Pancreas (tissue), 10 donors: Measurements from ENCODE around the gene IFITM10. TPM values are rescaled to one million over a fixed set of nuclear protein-coding genes. Genes with fewer than 3 reads are reported as not detected.
"Not testable (repeated sequence)": the region's sequence is repeated elsewhere in the genome, so short reads cannot be mapped to it uniquely, and the experiment has no call there.

Source experiments
- ATAC-seq, 4 donors: fragments of 200-7000 bp; cut with Tn5 transposase; one replicate each; pipeline versions ENCODE4 v1.8.0 to v1.9.1; 2020; ENCODE audit warnings: mild to moderate bottlenecking in 4 of 4, moderate library complexity in 4 of 4
- DNase-seq, 6 donors: peaks; one replicate each; pipeline ENCODE4 v3.0.0-alpha.2; 2020
- FAIRE-seq: peaks from 2 replicates; lab custom pipeline; 2012; peaks lifted over from hg19 to GRCh38; lab: Jason Lieb, UNC
- H3K27ac ChIP-seq, 4 donors: fragments of 200-600 bp; sonication (generic); 1 replicate in 3 of 4; 2 replicates in 1 of 4; pipeline versions ENCODE4 v1.5.0 to v1.8.0; 2020
- H3K27me3 ChIP-seq, 4 donors: fragments of 200-600 bp; one replicate each; pipeline ENCODE4 v1.8.0; 2021
- H3K36me3 ChIP-seq, 3 donors: fragments of 200-600 bp; sonication (generic) in 1 of 3; one replicate each; pipeline versions ENCODE4 v1.5.0 to v1.8.0; 2020 to 2021
- H3K4me1 ChIP-seq, 3 donors: fragments of 200-600 bp; one replicate each; pipeline ENCODE4 v1.8.0; 2021
- H3K4me3 ChIP-seq, 4 donors: fragments of 200-600 bp; sonication (generic) in 2 of 4; one replicate each; pipeline versions ENCODE4 v1.5.0 to v1.8.0; 2020 to 2021
- H3K9me3 ChIP-seq, 4 donors: fragments of 200-600 bp; one replicate each; pipeline ENCODE4 v1.8.0; 2021
- WGBS, 2 donors: extraction: QIAGEN DNeasy Blood & Tissue Kit; methylation state at CpG; one replicate each; pipeline ENCODE4 v1.1.7; 2013; 5-methylcytosine and 5-hydroxymethylcytosine counted together
- intact Hi-C, 3 donors: fragments of 100-400 bp; cut with DNase I; formaldehyde crosslinking; loops; one replicate each; pipeline versions ENCODE4 v1.11.1 to v1.14.2; 2022
- polyA plus RNA-seq, 2 donors: library from polyadenylated mRNA; stranded (reverse); fragments of 200-250 nt; gene quantifications; one replicate each; pipeline ENCODE4 v1.2.3, GENCODE V29; 2013
- total RNA-seq, 6 donors: library from RNA; stranded (reverse); fragmentation: NEBNext Ultra II Directional in 4 of 6; extraction: Animal tissue kit (Norgen Biotek cat#: 25700) in 4 of 6; gene quantifications; one replicate each; pipeline versions ENCODE4 v1.2.1 to v1.2.4, GENCODE V29; 2021 to 2023
- TF ChIP-seq, protein P1 (sequence below), 4 donors: fragments of 200-600 bp; sonication (generic) in 3 of 4; IDR thresholded peaks; one replicate each; pipeline versions ENCODE4 v1.5.0 to v1.8.0; 2021; ENCODE audit warnings: antibody characterized with exemption in 4 of 4
- donor health status: healthy with polysubstance abuse.
- donor health status: DM: no; HTN: no; CAD: no; lungs with moderate emphysema.
- donor health status: DM: no; HTN: no; CAD: no.
- donor health status: control.
- donor health status: control.
- donor health status: Bipolar disorder and iron deficiency.
- donor health status: DM: yes; HTN: yes; CAD: no.
- donor health status: DM: no; HTN: no; CAD: no.
- donor health status: DM: no; HTN: no; CAD: no.
- donor health status: DM: yes; HTN: yes; CAD: no.

Gene IFITM10
- total and polyA plus RNA-seq, 8 donors: 0.28 to 2.0 (median 0.55) TPM

GRCh38 chr11:1691878-1692707 is 58.3 kb downstream of the IFITM10 start:
- WGBS, 2 donors: 71 to 72% methylated on average over 15 to 16 of the region's 16 CpGs

DNA sequence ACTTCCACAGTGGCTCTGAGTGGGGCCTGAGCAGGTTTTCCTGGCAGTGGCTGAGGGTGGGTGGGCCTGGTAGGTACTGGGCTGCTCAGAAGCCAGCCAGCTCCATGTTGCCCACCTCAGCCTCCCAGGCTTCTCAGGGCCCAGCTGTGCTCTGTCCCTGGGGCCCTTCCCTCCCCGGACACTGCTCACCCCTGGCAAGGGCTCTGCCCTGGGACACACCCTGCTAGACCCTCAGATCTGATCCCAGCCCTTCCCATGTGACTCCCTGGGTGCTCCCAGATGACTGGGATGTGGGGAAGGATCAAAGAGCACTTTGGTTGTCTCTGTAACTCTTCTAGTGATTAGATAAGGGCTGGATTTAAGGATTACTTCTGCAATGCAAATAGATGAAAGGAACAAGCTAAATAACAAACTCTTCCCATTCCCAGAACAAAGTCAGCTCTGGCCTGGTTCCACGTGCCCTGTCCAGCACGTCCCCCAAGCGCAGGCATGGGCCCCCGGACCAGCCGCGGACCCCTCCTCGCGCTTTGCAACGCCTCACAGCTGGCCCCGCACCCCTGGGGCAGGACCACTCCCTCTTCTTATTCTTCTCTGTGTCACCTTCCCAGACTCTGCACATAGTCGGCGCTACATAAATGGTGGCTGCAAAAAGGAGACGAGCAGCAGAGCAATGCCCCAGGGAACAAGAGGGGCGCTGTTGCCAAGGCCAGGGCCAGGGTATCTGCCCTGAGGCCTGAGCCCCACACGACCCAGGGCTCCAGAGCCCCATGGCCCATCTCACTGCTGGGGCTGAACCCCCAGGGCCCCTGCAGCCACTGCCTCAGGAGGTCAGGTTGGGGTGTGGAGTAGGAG is 59.1 kb downstream of the IFITM10 start:
- Histone ChIP-seq H3K4me1 (peaks cover 3 to 7% (median 5%) of the 10 kb centered on the region in 3 donors), H3K4me3 (no peak overlapping the region), H3K27ac (no peak overlapping the region), H3K27me3 (peaks cover 0 to 3% (median 0%) of the 10 kb centered on the region in 4 donors), H3K36me3 (no peaks in the 10 kb centered on the region), H3K9me3 (no peaks in the 10 kb centered on the region)
- 63 to 73% methylated on average over 16 of the region's 16 CpGs for whole genome bisulfite sequencing, 2 donors
- intact Hi-C loops: loop anchor here in 2 of 3 donors (5.0 to 10.0 kb wide), 4 partner anchors 39 to 466 kb away; no protein-coding TSS in a partner anchor
- no peak for ATAC-seq
- DNase-seq: no peak
- TF ChIP-seq, protein P1, sequence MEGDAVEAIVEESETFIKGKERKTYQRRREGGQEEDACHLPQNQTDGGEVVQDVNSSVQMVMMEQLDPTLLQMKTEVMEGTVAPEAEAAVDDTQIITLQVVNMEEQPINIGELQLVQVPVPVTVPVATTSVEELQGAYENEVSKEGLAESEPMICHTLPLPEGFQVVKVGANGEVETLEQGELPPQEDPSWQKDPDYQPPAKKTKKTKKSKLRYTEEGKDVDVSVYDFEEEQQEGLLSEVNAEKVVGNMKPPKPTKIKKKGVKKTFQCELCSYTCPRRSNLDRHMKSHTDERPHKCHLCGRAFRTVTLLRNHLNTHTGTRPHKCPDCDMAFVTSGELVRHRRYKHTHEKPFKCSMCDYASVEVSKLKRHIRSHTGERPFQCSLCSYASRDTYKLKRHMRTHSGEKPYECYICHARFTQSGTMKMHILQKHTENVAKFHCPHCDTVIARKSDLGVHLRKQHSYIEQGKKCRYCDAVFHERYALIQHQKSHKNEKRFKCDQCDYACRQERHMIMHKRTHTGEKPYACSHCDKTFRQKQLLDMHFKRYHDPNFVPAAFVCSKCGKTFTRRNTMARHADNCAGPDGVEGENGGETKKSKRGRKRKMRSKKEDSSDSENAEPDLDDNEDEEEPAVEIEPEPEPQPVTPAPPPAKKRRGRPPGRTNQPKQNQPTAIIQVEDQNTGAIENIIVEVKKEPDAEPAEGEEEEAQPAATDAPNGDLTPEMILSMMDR (IDR thresholded peaks at IDR 0.05): no peak
- FAIRE-seq: no peak

More at GRCh38 chr11:1691878-1692707, 58.3 kb downstream of the IFITM10 start:
- DNase-seq: no peak
- Histone ChIP-seq H3K36me3 (no peaks in the 10 kb centered on the region), H3K9me3 (no peaks in the 10 kb centered on the region), H3K4me1 (peaks cover 3 to 7% (median 5%) of the 10 kb centered on the region in 3 donors), H3K27ac (no peak overlapping the region), H3K27me3 (peaks cover 0 to 3% (median 0%) of the 10 kb centered on the region in 4 donors), H3K4me3 (no peak overlapping the region)
- TF ChIP-seq, protein P1 (IDR thresholded peaks at IDR 0.05): no peak
- no peak for ATAC-seq
- no peak for FAIRE-seq
- intact Hi-C loops: loop anchor here in 2 of 3 donors (5.0 to 10.0 kb wide), 4 partner anchors 40 to 465 kb away; no protein-coding TSS in a partner anchor

- FAIRE-seq (no peak), DNase-seq (no peak), ATAC-seq (no peak)
- Histone ChIP-seq H3K27ac (no peak overlapping the region), H3K27me3 (peaks cover 0 to 3% (median 0%) of the 10 kb centered on the region in 4 donors), H3K9me3 (no peaks in the 10 kb centered on the region), H3K36me3 (no peaks in the 10 kb centered on the region), H3K4me3 (no peak overlapping the region), H3K4me1 (peaks cover 3 to 7% (median 5%) of the 10 kb centered on the region in 3 donors)
- intact Hi-C loops: loop anchor here in 2 of 3 donors (5.0 to 10.0 kb wide), 4 partner anchors 38 to 467 kb away; no protein-coding TSS in a partner anchor
- TF ChIP-seq, protein P1 (IDR thresholded peaks at IDR 0.05): no peak
- WGBS, 2 donors: 57 to 59% methylated on average over 22 of the region's 22 CpGs
Measured at GRCh38 chr11:1690167-1691025, 60.0 kb downstream of the IFITM10 start.

GRCh38 chr11:1689250-1690166 is 60.9 kb downstream of the IFITM10 start:
- H3K27ac ChIP-seq, H3K36me3 ChIP-seq, H3K27me3 ChIP-seq, ATAC-seq, H3K9me3 ChIP-seq, H3K4me1 ChIP-seq, FAIRE-seq, H3K4me3 ChIP-seq: not testable (repeated sequence)
- 50 to 65% methylated on average over 27 to 32 of the region's 32 CpGs for WGBS, 2 donors
- intact Hi-C loops: loop anchor here in 2 of 3 donors (5.0 to 10.0 kb wide), 4 partner anchors 37 to 468 kb away; no protein-coding TSS in a partner anchor
- peak in 1 of 6 donors; percentile 65 for DNase-seq

GRCh38 chr11:1688336-1688947 is 62.0 kb downstream of the IFITM10 start:
- H3K4me1 ChIP-seq, DNase-seq, H3K36me3 ChIP-seq, intact Hi-C loops, H3K27ac ChIP-seq, ATAC-seq, H3K27me3 ChIP-seq, H3K9me3 ChIP-seq, FAIRE-seq, H3K4me3 ChIP-seq: not testable (repeated sequence)
- 68 to 71% methylated on average over 18 to 19 of the region's 19 CpGs for WGBS, 2 donors

- WGBS, 2 donors: 69 to 80% methylated on average over 11 to 12 of the region's 15 CpGs
- not testable (repeated sequence) for H3K4me3 ChIP-seq
Measured at GRCh38 chr11:1686220-1686619, 64.2 kb downstream of the IFITM10 start.

More at GRCh38 chr11:1686220-1686619, 64.2 kb downstream of the IFITM10 start:
- H3K9me3 ChIP-seq, H3K27ac ChIP-seq, DNase-seq, ATAC-seq, intact Hi-C loops, H3K27me3 ChIP-seq, H3K36me3 ChIP-seq, FAIRE-seq, H3K4me1 ChIP-seq: not testable (repeated sequence)
